ENCODE measurements around the gene PGBD5.
"Not testable (repeated sequence)": the region's sequence is repeated elsewhere in the genome, so short reads cannot be mapped to it uniquely, and the experiment has no call there.

Gene PGBD5

DNA sequence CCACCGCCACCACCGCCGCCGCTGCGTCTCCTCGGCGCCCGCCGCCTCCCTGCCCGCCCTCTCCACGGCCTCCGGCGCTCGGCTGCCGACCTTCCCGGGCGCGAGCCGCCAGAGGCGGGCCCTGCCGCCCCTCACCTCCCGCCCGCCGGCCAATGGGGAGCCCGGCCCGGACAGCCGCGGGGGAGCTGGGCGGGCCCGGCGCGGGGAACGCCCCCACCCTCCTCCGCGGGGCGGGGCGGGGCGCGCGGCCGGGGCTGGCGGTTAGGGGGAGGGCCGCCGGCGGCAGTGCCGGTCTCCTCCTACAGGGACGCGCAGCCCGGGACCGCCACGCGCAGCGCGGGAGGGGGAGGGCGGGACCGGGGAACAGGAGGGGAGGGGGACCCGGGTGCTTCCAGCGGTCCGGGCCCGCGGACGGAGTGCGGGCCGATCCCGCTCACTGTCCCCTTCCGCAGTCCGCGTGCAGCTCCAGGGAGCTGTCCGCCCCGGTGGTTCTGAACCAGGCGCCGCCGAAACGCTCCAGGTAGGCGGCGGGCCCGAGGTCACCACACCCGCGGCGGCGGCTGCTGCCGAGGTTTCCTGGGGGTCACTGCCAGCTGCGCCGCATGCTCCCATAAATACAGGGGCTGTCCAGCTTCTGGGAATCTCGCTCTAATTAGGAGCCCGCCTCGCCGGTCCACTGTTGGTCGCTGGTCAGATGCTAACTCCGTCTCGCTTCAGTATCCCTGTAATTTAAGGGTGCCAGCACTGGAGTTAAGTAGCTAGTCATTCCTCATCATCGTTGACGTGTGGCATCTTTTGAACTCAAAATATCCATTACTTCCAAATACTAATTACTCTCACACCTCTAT is at the start of gene PGBD5:
Gene PGBD5, minus strand, starts transcription at position 87 of the 848 bp plus-strand sequence. CDS start 404 bp downstream, outside the sequence.
- peak; percentile 85 for DNase-seq

GRCh38 chr1:230474924-230475323 is 48.8 kb upstream of the PGBD5 start:
- not testable (repeated sequence) for DNase-seq

DNA sequence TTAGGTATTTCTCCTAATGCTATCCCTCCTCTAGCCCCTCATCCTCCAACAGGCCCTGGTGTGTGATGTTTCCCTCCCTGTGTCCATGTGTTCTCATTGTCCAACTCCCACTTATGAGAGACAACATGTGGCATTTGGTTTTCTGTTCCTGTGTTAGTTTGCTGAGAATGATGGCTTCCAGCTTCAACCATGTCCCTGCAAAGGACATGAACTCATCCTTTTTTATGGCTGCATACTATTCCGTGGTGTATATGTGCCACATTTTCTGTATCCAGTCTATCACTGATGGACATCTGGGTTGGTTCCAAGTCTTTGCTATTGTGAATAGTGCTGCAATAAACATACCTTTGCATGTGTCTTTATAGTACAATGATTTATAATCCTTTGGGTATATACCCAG is 44.6 kb upstream of the PGBD5 start:
- DNase-seq = not testable (repeated sequence)

- no peak for DNase-seq
Measured at GRCh38 chr1:230469271-230469670, 43.1 kb upstream of the PGBD5 start.

- DNase-seq = no peak
Measured at GRCh38 chr1:230465691-230466090, 39.6 kb upstream of the PGBD5 start.

DNA sequence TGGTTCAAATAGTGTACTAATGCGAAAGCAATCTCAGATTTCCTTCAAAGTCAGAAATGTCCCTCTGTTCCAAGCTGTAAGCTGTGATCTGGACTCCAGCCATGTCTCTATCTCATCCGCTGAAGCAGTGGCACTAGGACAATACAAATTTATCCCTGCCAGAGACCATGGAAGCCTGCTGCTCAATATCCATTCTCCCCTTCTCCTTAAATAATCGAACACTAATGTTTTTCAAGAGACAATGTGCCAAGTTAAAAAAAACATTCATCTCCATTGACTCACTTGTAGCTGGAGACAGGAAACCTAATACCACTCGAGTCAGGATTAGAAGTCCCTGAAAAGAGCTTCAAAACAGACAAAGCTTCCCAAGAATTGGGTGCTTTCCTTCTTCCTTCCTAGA is 38.5 kb upstream of the PGBD5 start:
- no peak for DNase-seq

GRCh38 chr1:230463760-230464159 is 37.6 kb upstream of the PGBD5 start:
- no peak for DNase-seq

DNA sequence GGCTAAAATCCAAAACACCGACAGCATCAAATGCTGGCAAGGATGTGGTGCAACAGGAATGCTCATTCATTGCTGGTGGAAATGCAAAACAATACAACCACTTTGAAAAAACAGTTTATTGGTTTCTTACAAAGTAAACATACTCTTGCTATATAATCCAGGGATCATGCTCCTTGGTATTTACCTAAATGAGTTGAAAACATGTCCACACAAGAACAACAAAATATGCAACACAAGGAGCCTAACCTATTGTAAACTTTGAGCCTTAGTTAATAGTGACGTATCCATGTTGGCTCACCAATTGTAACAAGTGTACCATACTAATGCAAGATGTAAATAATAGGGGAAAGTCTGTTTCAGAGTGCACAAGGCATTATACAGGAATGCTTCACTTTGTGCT is 37.2 kb upstream of the PGBD5 start:
- no peak for DNase-seq

DNA sequence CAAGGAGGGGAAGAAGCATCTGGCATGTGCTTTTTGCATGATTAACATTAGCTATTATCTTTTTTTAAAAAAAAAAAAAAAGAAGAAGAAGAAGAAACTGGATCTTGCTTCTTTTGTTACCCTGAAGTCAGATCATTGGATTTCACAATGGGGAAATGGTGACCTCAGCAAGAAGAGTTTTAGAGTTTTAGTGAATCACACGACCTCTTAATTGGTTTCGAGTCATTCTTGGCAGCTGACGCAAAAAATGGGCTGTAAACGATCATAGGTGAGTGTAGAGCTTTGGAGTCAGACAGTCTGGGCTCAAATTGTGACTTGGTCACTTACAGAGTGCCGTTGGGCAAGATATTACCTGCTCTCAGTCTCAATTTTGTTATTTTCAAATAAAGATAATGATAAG is 33.3 kb upstream of the PGBD5 start:
- no peak for DNase-seq

DNA sequence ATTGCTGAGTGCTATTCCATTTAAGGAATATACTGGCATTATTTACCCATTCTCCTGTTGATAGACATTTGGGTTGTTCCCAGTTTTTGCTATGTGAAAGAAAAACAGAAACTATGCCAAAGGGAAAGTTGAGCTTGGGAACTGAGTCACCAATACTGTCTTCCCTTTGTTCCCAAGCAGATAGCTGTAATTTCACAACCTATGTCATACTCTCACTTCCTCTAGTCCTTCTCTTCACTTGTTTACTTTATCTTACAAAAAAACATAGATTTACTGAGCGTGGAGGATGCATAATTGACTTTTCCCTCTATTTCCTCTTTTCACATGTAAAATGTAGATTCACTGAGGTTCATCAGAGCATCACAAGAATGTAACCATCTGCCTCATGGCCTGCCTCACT is 32.4 kb upstream of the PGBD5 start:
- no peak for DNase-seq

DNA sequence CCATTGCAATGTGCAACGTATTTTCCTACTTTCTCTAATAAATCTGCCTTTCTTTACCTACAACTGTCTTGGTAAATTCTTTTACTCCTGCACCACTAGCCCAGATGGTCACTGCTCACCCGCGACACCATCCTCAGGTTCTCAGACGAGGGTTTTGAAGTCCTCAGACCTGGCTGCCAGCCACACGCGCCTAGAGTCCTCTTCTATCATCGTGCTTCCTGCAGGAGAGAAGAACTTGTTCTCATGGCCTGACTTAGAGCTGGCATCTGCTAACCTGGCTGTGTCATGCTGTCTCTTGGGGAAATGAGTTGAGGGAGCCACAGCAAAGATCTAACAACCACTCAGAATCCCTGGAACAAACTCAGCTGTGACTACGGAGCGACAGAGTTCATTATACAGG is 30.3 kb upstream of the PGBD5 start:
- no peak for DNase-seq

DNA sequence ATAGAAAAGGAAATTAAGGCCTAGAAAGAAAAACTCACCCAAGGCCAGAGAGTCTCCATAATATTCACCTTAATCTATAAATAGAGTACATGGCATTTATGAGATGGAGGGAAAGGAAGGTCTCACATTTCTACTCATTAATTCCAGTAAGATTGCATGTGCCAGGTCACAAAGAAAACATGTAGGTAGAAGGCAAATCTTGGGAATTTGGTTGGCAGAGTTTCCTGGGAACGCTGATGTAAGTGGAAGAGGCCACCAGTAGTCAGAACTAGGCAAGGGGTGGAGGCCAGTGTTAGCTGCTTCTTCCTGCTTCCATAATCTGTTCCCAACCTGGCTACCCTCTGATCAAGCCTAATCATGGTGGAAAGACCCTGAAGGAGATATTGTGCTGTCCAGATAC is 29.2 kb upstream of the PGBD5 start:
- DNase-seq = no peak

GRCh38 chr1:230453377-230453776 is 27.2 kb upstream of the PGBD5 start:
- DNase-seq = no peak

DNA sequence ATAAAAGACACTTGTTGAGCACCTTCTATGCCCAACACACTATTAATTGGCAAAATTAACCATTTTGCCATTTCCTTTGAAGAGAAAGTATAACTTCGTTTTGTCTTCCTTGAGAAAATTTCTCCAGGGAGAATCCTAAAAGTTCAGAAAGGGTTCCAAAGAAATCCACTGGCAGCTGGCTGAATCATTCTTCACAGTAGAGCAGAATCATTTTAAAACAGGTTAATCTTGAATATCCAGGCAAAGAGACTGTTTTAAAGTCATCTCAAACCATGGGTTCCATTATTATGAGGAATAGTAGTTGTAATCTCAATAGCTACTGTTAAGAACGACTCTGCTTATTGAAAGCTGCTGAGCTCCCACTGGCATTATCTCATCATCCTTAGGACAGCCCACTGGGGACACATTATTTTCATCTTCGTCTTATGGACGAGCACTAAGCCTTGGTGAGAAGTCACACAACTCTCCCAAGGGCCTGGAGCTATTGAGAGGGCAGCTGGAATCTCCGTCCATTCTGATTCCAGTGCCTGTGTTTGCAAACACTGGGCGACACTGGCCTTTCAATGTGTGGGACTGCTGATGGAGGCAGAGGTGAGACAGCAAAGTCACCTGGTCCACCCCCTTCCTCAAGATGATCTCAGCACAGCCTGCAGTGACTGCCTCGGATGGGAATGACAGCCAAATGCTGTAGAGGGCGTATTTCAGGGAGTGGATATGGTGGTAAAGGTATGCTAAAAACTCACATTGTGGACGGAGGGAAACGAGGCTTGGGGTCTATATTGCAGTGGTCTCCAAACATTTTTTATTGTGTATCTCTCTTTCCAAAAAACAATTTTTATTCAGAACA is 15.3 kb upstream of the PGBD5 start:
- DNase-seq = no peak

- no peak for DNase-seq
Measured at GRCh38 chr1:230435108-230435507, 9.0 kb upstream of the PGBD5 start.

DNA sequence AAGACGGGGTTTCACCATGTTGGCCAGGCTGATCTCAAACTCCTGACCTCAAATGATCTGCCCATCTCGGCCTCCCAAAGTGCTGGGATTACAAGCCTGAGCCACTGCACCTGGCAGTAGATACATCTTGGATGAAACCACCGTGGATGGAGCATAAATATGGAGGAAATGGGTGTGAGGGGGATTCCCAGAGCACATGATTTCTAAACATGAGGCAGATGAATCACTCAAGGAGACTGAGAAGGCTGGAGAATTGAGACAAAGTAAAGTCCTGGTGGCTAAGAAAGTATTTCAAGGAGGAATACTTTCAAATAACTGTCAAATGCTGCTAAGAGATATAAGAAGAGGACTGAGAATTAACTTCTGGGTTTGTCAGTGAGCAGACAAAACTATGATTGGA is 5.4 kb upstream of the PGBD5 start:
- no peak for DNase-seq

DNA sequence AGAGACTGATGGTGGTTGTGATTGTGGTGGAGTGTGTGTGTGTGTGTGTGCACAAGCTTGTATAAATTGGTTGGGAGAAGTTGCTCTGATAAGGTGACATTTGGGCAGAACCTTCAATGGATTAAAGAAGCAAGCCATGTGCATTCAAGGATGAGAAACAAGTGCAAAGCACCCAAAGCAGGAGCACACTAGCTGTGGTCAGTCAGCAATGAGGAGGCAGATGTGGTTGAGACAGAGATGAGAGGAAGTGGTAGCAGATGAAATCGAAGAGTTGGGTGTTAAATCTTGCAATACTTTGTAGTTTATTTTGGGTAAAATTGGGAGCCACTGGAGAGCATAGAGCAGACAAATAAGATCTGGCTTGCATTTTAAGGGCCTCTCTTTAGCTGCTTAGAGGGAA is 4.4 kb upstream of the PGBD5 start:
- no peak for DNase-seq

DNA sequence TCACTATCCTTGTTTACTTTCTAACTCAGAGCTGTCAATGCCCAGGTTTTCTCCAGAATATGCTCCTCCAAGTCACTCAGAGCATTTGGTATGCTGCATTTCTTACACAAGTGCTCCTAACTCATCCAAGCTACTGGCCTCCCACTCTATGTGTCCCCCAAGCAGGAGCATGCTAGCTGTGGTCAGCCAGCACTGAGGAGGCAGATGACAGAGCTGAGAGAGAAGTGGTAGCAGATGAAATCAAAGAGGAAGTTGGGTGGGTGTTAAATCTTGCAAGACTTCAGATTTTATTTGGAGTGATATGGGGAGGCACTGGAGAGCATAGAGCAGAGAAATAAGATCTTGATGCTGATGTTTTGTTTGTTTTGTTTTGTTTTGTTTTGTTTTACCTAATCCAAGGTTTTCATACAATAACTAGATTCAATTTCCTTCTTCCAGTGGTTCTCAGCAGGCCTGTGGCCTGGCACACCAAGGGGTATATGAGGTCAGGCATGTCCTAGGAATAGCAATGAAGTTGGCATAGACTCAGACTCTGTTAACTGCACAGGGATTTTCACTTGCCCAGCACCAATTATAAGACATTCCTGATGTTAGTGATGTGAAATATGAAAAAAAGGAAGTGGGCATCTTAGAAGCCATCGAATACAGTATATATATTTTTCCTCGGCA is 3.1 kb upstream of the PGBD5 start:
- no peak for DNase-seq

DNA sequence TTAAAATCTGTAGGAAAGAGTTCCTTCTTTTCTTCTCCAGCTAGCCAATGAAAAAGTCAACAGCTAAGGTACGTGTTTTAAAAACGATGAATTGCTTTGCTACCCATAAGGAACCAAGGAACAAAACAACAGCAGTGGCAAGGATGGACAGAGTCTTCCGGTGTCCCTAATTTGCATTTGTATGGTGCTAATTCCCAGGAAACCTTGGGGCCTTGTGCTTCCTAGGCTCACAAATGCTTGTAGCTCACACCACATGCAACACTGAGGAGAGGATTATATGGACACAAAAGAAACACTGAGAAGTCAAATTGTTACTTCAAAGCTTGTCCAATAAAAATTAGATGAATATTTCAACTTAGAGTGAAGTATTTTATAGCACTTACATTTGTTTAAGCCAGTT is 1.8 kb upstream of the PGBD5 start:
- no peak for DNase-seq

- no peak for DNase-seq
Measured at GRCh38 chr1:230427094-230427876, 1.2 kb upstream of the PGBD5 start.

DNA sequence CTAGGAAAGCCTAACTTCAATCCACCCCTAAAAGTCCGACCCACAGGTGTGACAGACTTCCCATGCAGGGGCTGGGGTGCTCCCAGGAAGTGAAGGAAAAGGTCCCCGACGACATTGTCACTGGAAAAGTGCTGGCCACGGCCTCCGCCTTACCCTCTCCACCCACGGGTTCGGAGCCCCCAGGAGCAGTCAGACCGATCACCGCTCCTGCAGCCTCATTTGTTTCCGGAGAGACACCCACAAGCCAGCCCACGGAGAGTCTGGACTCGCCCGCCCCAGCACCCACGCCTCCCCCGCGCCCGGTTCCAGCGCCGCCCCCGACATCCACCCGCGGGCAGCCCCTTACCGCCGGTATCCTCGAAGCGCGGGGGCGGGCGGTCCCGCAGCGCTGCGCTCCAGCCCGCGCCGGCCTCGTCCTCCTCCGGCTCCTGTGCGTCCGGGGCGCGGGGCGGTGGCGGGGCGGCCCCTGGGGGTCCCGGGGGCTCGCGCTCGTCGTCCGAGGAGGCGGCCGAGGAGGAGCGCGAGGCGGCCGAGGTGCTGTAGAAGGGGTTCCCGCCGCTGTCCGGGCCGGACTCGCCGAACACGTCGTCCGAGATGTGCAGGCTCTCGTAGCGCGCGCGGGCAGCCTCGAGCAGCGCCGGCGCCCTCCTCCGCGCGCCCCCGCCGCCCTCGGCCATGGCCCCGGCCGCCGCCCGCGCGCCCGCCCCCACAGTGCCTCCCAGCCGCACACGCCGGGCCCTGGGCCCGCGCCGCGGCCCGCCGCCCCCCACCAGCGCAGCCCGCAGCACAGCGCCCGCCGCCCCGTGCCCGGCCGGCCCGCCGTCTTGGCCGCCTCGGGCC is 660 bp downstream of the PGBD5 start:
- no peak for DNase-seq
